ENCODE results near the gene SIGLEC5. TPM values are rescaled to one million over a fixed set of nuclear protein-coding genes. Genes with fewer than 3 reads are reported as not detected.

SIGLEC5 gene
- total RNA-seq, 4 donors from 2014 or later, result 0.27 to 0.92 (median 0.44) TPM; not detected in 1

DNA sequence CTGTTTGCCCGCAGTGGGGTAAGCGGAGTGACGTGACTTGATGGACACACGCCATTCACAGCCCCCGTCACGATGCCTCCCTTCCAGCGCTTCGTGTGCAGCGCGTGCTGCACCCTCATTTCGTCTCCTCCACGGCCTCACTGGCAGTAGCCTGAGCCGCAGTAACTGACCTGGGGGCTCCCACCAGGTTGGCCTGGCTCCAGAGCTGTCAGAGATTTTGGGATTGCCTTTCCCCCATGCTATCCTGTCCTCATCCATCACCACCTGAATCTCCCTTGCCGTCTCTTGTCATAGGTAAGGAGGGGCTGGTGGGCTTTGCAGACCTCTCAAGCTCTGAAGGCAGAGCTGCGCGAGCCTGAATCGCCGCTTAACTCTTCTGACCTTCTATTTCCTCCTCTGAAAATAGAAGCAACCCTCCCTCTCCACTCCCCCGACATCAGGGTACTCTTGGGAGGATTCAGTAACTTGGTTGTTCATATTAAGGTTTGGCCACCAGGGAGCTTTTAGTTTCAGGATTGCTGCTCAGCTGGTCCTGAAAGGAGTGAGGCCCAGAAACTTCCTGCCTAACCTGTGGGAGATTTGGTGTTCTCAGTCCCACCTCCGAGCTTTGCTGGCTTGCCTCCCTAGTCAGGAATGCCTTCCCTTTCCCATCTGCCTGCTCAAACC, 27.9 kb downstream of the SIGLEC5 start:
- Histone ChIP-seq H3K4me1 (no peaks in the 10 kb centered on the region), H3K4me3 (replicated peaks in 1 of 3) (no peak overlapping the region), H3K27ac (no peak overlapping the region), H3K27me3 (no peaks in the 10 kb centered on the region), H3K36me3 (no peaks in the 10 kb centered on the region), H3K9me3 (no peaks in the 10 kb centered on the region)
- WGBS, 2 donors, result 93 to 94% methylated on average over 17 to 20 of the region's 20 CpGs
- TF ChIP-seq POLR2A (IDR thresholded peaks at IDR 0.05), result no peak
- TF ChIP-seq, protein P1, sequence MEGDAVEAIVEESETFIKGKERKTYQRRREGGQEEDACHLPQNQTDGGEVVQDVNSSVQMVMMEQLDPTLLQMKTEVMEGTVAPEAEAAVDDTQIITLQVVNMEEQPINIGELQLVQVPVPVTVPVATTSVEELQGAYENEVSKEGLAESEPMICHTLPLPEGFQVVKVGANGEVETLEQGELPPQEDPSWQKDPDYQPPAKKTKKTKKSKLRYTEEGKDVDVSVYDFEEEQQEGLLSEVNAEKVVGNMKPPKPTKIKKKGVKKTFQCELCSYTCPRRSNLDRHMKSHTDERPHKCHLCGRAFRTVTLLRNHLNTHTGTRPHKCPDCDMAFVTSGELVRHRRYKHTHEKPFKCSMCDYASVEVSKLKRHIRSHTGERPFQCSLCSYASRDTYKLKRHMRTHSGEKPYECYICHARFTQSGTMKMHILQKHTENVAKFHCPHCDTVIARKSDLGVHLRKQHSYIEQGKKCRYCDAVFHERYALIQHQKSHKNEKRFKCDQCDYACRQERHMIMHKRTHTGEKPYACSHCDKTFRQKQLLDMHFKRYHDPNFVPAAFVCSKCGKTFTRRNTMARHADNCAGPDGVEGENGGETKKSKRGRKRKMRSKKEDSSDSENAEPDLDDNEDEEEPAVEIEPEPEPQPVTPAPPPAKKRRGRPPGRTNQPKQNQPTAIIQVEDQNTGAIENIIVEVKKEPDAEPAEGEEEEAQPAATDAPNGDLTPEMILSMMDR (IDR thresholded peaks at IDR 0.05), result no peak
- intact Hi-C loops (cut with DNase I), result no loop called here
- no peak for DNase-seq

DNA sequence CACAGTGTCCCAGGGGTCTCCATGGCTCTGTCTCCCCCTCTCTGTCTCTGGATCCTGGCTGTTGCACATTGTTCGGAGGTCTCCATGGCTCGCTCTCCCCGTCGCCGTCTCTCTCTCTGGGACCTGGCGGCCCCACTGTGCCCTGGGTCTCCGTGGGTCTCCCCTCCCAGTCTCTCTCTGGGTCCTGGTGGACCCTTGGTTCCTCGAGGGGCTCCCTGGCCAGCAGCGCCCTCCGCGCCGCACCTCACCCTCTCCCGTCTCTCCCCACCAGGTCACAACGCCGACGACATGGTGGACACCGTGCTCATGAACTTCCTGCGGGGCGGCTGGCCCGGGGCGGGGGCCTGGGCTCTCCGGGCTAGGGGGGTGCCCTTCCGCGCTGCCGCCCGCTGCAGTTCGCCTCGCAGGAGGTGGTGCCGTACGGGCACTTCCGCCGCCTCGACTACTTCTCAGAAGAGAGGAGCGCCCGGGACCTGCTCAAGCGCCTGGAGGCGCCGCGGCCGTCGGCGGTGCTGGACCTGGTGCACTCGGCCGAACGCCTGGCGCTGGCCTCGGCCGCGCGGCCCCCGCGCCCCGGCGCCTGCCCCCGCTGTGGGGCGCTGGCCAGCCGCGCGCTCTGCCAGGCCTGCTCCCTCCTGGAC, 29.1 kb downstream of the SIGLEC5 start:
- H3K4me1 ChIP-seq, result no peaks in the 10 kb centered on the region

DNA sequence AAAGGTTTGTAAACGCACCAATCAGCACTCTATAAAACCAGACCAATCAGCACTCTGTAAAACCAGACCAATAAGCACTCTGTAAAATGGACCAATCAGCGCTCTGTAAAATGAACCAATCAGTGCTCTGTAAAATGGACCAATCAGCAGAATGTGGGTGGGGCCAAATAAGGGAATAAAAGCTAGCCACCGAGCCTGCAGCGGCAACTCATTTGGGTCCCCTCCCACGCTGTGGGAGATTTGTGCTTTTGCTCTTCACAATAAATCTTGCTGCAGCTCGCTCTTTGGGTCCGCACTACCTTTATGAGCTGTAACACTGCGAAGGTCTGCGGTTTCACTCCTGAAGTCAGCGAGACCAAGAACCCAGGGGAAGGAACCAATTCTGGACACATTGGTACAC, 31.1 kb downstream of the SIGLEC5 start:
- Histone ChIP-seq H3K27me3 (no peaks in the 10 kb centered on the region), H3K9me3 (no peaks in the 10 kb centered on the region), H3K27ac (no peak overlapping the region), H3K36me3 (no peaks in the 10 kb centered on the region), H3K4me1 (no peaks in the 10 kb centered on the region), H3K4me3 (replicated peaks in 1 of 3) (no peak overlapping the region)
- TF ChIP-seq, protein P1 (IDR thresholded peaks at IDR 0.05), result no peak
- no peak for TF ChIP-seq POLR2A (IDR thresholded peaks at IDR 0.05)
- intact Hi-C loops (cut with DNase I), result loop anchor here (5.0 kb wide), 1 partner anchor 492 kb away; the partner anchor contains the start of gene CTU1
- 93 to 94% methylated on average over 10 of the region's 10 CpGs for WGBS, 2 donors
- no peak for DNase-seq

More for the DNA sequence above, 29.1 kb downstream of the SIGLEC5 start:
- 25 to 42% methylated on average over 8 to 23 of the region's 59 CpGs for WGBS, 2 donors
- intact Hi-C loops (cut with DNase I), result no loop called here
- H3K36me3 ChIP-seq, result no peaks in the 10 kb centered on the region
- H3K9me3 ChIP-seq, result no peaks in the 10 kb centered on the region
- H3K27ac ChIP-seq, result no peak overlapping the region
- TF ChIP-seq, protein P1 (IDR thresholded peaks at IDR 0.05), result no peak
- no peak for TF ChIP-seq POLR2A (IDR thresholded peaks at IDR 0.05)
- H3K4me3 ChIP-seq (replicated peaks in 1 of 3), result no peak overlapping the region
- DNase-seq, result no peak
- no peaks in the 10 kb centered on the region for H3K27me3 ChIP-seq

DNA sequence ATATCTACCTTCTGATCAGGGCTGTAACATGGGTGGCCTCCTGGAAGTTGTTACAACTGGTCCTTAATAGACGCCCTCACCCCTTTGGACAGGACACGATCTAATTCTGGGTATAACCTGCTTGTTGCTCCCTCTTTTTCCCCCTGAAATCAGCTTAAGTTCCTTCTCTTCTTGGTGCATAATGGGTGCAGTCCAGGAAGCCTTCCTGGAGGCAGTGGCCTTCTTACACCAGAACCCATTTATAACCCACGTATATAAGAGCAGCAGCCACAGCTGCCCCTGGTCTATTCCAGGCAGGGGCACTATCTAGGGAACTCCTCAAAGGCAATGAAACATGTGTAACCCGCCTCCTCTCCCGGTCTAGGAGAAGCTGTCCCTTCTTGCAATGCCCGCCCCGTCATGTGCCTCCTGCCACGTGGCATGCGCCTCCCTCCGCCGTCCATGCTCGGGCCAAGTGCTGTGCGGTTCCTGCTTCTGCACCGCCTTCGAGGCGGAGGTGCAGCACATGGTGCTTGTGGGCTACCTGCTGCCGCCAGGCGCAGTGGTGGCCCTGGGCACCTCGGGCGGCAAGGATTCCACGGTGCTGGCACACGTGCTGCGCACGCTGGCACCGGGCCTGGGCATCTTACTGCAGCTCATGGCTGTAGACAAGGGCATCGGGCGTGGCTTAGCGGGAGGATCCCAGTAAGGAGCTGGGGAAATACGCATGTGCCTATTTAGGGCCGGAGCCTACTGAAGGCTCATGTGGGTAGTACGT, 31.9 kb downstream of the SIGLEC5 start:
- 96 to 98% methylated on average over 31 of the region's 31 CpGs for WGBS, 2 donors
- H3K9me3 ChIP-seq, result no peaks in the 10 kb centered on the region
- intact Hi-C loops (cut with DNase I), result loop anchor here (5.0 kb wide), 1 partner anchor 491 kb away; the partner anchor contains the start of gene CTU1
- no peak for DNase-seq
- peaks cover 5 to 6% of the 10 kb centered on the region in 2 donors for H3K4me1 ChIP-seq
- no peak overlapping the region for H3K4me3 ChIP-seq (replicated peaks in 1 of 3)
- TF ChIP-seq, protein P1 (IDR thresholded peaks at IDR 0.05), result no peak
- H3K27me3 ChIP-seq, result no peaks in the 10 kb centered on the region
- H3K27ac ChIP-seq, result no peak overlapping the region
- H3K36me3 ChIP-seq, result no peaks in the 10 kb centered on the region
